ENCODE results near the gene HS3ST4.
"Not testable (repeated sequence)": the region's sequence is repeated elsewhere in the genome, so short reads cannot be mapped to it uniquely, and the experiment has no call there.

The HS3ST4 gene

DNA sequence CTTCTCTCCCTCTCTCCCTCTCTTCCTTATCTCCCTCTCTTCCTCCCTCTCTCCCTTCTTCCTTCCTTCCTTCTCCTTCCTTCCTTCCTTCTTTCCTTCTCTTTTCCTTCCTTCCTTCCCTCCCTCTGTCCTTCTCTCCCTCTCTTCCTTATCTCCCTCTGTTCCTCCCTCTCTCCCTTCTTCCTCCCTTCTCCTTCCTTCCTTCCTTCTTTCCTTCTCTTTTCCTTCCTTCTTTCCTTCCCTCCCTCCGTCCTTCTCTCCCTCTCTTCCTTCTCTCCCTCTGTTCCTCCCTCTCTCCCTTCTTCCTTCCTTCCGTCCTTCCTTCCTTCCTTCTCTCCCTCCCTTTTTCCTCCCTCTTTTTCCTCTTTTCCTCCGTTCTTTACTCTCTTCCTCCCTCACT is 38.6 kb downstream of the HS3ST4 start:
- no peak for DNase-seq (ENCODE audit: low read depth)

- no peak for DNase-seq (ENCODE audit: low read depth)
Measured at GRCh38 chr16:25734430-25735385, 42.9 kb downstream of the HS3ST4 start.

DNA sequence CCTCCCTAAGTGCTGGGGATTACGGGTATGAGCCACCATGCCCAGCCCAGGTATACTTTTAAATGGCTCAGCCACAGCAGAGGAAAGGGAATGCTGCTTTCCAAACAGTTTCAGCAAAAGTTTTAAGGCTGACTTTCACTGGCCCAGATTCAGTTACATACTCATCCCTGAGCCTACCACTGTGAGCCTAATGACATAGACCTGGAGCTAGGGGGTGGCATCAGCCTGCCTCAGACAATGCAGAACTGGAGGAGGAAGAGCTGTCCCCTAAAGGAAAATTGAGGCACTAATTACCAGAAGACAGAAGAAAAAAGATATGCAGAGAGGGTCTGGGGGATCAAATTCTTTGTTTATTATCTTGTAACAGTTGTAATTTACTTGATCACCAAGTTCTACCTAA is 43.9 kb downstream of the HS3ST4 start:
- DNase-seq (ENCODE audit: low read depth), result no peak

GRCh38 chr16:25747160-25747758 is 55.5 kb downstream of the HS3ST4 start:
- DNase-seq (ENCODE audit: low read depth), result no peak

- no peak for DNase-seq (ENCODE audit: low read depth)
Measured at GRCh38 chr16:25748092-25748654, 56.4 kb downstream of the HS3ST4 start.

GRCh38 chr16:25750488-25751216 is 58.9 kb downstream of the HS3ST4 start:
- no peak for DNase-seq (ENCODE audit: low read depth)

DNA sequence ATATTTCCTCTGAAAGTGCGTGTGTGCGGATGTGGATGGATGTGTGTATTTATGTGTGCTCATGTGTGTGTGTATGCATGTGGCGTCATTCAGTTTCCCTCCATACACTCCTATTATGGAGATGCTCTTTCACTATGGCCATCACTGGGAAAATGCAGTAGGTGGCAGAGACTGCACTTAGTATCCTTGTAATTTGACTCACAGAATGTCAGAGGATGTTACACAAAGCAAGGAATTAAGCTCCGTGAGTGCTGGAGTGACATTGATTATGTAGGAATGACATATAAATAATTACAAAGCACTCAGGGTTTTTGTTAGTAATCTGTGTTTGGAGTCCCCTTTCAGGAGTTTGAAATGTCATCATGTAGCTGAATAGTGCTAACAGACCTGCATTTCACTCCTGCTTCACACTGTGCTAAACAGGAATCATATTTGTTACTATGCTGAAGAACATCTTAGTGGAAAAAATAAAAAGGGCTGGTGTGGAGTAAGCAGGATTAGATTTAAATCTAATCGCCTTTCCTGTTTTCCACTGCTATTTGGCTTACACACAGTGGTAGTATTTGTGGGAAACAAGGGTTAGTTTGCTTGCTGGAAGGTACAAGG is 59.6 kb downstream of the HS3ST4 start:
- DNase-seq (ENCODE audit: low read depth), result no peak

- no peak for DNase-seq (ENCODE audit: low read depth)
Measured at GRCh38 chr16:25764466-25764865, 72.7 kb downstream of the HS3ST4 start.

DNA sequence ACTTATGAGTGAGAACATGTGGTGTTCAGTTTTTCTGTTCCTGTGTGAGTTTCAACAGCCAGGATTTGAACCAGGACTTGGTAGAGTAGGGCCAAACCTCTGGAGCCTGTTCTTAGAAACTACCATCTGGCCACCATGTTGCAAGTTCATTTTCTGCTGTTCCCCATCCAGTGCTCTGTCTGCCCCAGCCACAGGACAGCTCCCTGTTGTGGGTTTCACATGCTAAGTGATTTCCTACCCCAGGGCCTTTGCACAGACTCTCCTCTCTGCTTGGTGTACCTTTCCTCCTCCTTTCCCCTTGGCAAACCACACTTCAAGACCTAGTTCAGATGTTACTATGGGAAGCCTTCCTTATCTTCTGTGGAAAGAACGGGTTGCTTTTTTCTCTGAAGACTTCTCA is 79.5 kb downstream of the HS3ST4 start:
- DNase-seq (ENCODE audit: low read depth), result no peak

DNA sequence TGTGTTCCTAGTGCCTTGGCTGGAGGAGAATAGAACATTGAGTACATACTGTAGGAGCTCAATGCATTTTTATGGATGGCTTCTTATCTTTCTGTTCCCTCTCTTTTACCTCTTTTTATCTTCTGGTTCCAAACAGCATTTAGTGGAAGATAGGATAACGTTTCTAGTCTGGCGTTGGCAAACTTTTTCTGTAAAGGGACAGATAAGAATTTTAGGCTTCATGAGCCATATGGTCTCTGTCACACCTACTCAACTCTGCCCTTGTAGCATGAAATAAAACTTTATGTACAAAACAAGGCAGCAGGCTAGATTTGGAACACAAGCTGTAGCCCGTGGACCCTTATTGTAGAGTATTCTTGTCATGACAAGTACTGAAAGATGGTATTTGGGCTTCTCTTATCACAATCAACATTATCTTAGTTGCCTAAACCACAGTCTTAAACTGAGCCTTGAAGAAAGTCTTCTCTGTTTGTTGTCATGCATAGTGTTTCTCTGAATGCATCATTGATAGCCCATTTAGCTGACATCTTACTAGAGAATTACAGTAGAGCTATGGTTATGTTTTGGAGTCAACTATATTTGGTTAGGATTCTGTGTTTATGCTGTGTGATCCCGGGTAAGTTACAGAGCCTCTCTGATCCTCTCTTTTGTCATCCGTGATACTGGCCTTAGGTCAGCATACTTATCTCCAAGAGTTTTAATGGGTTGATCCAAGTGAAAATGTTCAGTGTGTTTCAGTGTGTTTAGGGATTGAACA is 80.2 kb downstream of the HS3ST4 start:
- DNase-seq (ENCODE audit: low read depth), result no peak

- not testable (repeated sequence) for DNase-seq (ENCODE audit: low read depth)
Measured at GRCh38 chr16:25776214-25776613, 84.5 kb downstream of the HS3ST4 start.

DNA sequence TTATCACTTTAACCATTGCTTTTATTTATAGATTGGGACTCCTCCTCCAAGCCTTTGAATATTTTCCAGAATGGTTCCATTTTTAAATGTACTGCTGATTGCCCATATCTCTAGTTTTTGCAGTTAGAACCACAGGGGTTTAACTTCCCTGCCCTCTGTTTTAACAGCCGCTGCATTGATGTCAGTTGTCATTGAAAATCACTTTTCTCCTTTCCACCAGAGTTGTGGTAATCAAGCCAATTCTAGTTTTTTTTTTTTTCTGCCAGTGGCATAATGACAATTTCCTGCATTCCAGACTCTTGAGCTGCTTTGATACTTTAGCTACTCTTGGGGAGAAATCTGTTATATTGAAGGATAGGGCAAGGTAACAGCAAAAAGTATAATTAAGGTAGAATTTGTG is 91.5 kb downstream of the HS3ST4 start:
- no peak for DNase-seq (ENCODE audit: low read depth)

DNA sequence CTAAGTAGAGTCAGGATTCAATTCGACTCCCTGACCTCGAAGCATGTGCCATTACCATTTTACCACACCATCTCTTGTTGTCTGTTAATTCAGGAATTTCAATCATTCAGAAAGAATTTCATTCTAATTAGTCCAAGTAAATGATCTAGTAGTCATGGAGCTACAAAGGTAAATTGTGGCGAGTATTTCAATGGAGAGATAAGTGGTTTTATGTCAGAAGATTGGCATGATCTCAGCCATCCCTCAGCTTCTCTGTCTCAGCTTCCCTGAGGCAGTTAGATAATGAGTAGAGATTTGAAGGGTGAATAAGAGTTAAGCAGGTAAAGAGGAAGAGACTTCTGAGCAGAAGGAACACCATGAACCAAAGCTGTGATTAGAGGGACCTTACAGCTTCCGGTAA is 93.6 kb downstream of the HS3ST4 start:
- DNase-seq (ENCODE audit: low read depth), result no peak

DNA sequence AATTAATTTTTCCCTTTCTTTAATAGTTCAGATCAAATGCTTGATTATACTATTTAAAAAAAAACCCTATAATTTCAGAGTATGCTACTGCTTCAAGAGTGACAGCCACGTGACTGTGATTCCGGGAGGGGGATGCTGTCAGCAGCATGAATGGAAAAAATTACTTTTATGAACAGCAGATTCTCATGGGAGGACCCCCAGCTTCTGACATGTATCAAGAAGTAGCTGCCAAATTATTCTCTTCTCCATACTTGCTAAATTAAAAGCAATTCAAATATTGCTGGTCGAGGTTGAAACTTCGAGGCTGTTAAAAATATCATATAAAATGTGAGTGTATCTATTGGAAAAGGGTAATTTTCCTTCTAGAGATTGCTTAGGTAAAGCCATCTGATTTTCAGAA is 95.0 kb downstream of the HS3ST4 start:
- DNase-seq (ENCODE audit: low read depth), result no peak

GRCh38 chr16:25788637-25789036 is 96.9 kb downstream of the HS3ST4 start:
- DNase-seq (ENCODE audit: low read depth), result no peak

DNA sequence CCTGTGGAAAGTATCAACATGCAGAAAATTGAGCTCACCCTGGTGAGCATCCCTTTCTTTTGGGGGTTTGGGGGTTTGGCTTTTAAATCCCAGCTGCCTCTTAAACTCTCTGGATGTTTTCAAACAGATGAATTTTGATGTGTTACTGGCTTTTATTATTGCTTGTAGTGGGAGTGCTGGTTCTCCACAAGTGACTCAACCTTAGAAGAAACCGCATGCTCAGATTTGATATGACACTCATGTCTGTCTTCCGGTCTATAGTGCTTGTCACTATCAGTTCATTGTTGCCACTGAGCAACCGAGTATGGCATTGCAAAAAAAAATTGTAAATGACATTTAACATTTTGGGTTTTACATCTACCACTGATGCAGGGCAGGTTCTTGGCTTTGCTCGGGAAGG is 104.5 kb downstream of the HS3ST4 start:
- DNase-seq (ENCODE audit: low read depth), result no peak

DNA sequence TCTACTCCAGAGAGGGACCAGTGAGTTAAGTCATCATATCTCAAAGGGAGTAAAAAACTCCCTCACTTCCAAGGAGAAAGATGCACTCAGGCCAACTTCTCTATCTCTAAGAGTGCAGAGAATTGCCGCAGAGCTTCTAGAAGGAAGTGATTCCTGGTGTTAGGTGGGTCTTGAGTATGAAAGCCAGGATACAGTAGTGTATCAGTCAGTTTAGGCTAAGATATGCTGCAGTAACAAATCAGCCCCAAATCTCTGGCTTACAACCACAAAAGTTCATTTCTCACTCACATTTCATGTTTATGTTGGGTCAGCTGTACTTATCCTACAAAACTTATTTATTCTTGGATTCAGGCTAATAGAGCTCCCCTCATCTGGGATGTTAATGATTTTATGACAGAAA is 106.3 kb downstream of the HS3ST4 start:
- no peak for DNase-seq (ENCODE audit: low read depth)

GRCh38 chr16:25799816-25800215 is 108.1 kb downstream of the HS3ST4 start:
- no peak for DNase-seq (ENCODE audit: low read depth)

- DNase-seq (ENCODE audit: low read depth), result no peak
Measured at GRCh38 chr16:25812215-25812614, 120.5 kb downstream of the HS3ST4 start.

DNA sequence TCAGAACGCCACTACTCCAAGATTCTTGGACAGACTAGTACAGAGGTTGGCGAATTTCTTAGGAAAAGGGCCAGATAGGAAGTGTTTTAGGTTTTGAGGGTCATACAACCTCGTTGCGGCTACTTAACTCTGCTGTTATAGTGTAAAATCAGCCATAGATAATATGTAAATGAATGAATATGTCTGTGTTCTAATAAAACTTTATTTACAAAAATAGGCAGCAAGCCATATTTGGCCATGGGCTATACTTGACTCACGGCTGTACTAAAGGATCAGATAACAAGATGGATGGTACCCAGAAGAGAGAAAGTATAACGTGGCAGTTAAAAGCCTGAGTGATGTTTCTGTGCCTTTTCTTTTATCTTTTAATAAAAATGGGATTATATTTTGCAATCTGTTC is 125.5 kb downstream of the HS3ST4 start:
- DNase-seq (ENCODE audit: low read depth), result no peak

DNA sequence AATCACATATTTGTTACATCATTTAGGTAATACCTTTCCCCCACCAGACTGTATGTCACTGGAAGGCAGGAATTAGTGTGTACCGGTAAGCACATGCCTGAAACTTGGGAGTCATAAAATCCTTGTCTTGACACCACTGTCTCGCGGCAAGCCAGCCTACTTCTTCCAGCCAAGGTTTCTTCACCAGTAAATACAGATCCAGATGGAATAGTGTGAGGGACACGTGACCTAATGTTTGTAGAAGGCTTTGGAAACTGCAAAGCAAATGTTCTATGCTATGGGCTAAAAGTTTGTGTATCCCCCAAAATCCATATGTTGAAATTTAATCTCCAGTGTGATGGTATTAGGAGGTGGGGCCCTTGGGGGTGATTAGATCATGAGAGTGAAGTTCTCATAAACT is 126.1 kb downstream of the HS3ST4 start:
- no peak for DNase-seq (ENCODE audit: low read depth)

Measured in HS-5 (cell line).